KMS-11 (cell line): Measurements from ENCODE around the gene HNRNPH3.
"Not testable (repeated sequence)": the region's sequence is repeated elsewhere in the genome, so short reads cannot be mapped to it uniquely, and the experiment has no call there.

Experiments used
- H2AFZ ChIP-seq: fragments of 200-600 bp; sonication (generic); 2 replicates; pipeline ENCODE4 v1.6.1; 2016; ENCODE audit warnings: antibody characterized with exemption, mixed run types, low read depth
- H3K27ac ChIP-seq: fragments of 200-600 bp; sonication (generic); 2 replicates; pipeline ENCODE4 v1.6.1; 2016; ENCODE audit warnings: mild to moderate bottlenecking, mixed run types
- H3K27me3 ChIP-seq: fragments of 200-600 bp; sonication (generic); 2 replicates; pipeline ENCODE4 v1.6.1; 2017; ENCODE audit warnings: mild to moderate bottlenecking, low read depth, mixed run types, moderate library complexity; ENCODE audit not compliant: insufficient read depth
- H3K36me3 ChIP-seq: fragments of 200-600 bp; sonication (generic); 2 replicates; pipeline ENCODE4 v1.6.1; 2017; ENCODE audit warnings: mild to moderate bottlenecking, mixed run types; ENCODE audit not compliant: insufficient read depth
- H3K4me1 ChIP-seq: fragments of 200-600 bp; sonication (generic); 2 replicates; pipeline ENCODE4 v1.6.1; 2016; ENCODE audit warnings: mild to moderate bottlenecking, low read depth, mixed run types; ENCODE audit not compliant: poor library complexity, severe bottlenecking
- H3K4me2 ChIP-seq: fragments of 200-600 bp; sonication (generic); 2 replicates; pipeline ENCODE4 v1.7.0; 2016; ENCODE audit warnings: mild to moderate bottlenecking, mixed run types
- H3K4me3 ChIP-seq: fragments of 200-600 bp; sonication (generic); IDR thresholded peaks from 2 replicates; pipeline ENCODE4 v1.6.1; 2017; ENCODE audit warnings: low read depth, low read length, mixed read lengths; ENCODE audit not compliant: insufficient read depth
- H3K79me2 ChIP-seq: fragments of 200-600 bp; sonication (generic); 2 replicates; pipeline ENCODE4 v1.6.1; 2016; ENCODE audit warnings: low read depth, mixed run types; ENCODE audit not compliant: insufficient read depth
- H3K9ac ChIP-seq: fragments of 200-600 bp; sonication (generic); 2 replicates; pipeline ENCODE4 v1.6.1; 2016; ENCODE audit warnings: mild to moderate bottlenecking, mixed run types
- H4K20me1 ChIP-seq: fragments of 200-600 bp; sonication (generic); 2 replicates; pipeline ENCODE4 v1.6.1; 2016; ENCODE audit warnings: mild to moderate bottlenecking, mixed run types; ENCODE audit not compliant: insufficient read depth
- CTCF ChIP-seq: fragments of 200-600 bp; sonication (generic); conservative IDR thresholded peaks from 2 replicates; pipeline ENCODE4 v1.6.1; 2017; ENCODE audit warnings: low read depth, mild to moderate bottlenecking, antibody characterized with exemption, low read length, moderate library complexity, mixed read lengths

Gene HNRNPH3

GRCh38 chr10:68315582-68315981 is 16.3 kb upstream of the HNRNPH3 start:
- no peak overlapping the region for H3K4me3 ChIP-seq
- H3K9ac ChIP-seq: no peak overlapping the region
- H3K4me2 ChIP-seq: no peak overlapping the region
- no peaks in the 10 kb centered on the region for H3K27me3 ChIP-seq
- no peaks in the 10 kb centered on the region for H3K36me3 ChIP-seq
- no peak for TF ChIP-seq CTCF
- peaks cover 18% of the 10 kb centered on the region for H3K4me1 ChIP-seq
- no peak overlapping the region for H3K27ac ChIP-seq
- H2AFZ ChIP-seq: no peak overlapping the region
- no peaks in the 10 kb centered on the region for H3K79me2 ChIP-seq
- no peaks in the 10 kb centered on the region for H4K20me1 ChIP-seq

GRCh38 chr10:68318331-68319059 is 13.4 kb upstream of the HNRNPH3 start:
- no peaks in the 10 kb centered on the region for H3K36me3 ChIP-seq
- H2AFZ ChIP-seq: no peak overlapping the region
- H3K4me1 ChIP-seq: peaks cover 16% of the 10 kb centered on the region
- H3K4me2 ChIP-seq: no peak overlapping the region
- H3K27me3 ChIP-seq: no peaks in the 10 kb centered on the region
- no peak overlapping the region for H3K9ac ChIP-seq
- no peak overlapping the region for H3K27ac ChIP-seq
- TF ChIP-seq CTCF: no peak
- H4K20me1 ChIP-seq: no peaks in the 10 kb centered on the region
- no peak overlapping the region for H3K4me3 ChIP-seq
- H3K79me2 ChIP-seq: no peaks in the 10 kb centered on the region

- not testable (repeated sequence) for H2AFZ ChIP-seq, H3K27me3 ChIP-seq, H3K4me3 ChIP-seq, H3K4me1 ChIP-seq, H4K20me1 ChIP-seq, H3K9ac ChIP-seq, H3K27ac ChIP-seq, H3K79me2 ChIP-seq, H3K4me2 ChIP-seq, H3K36me3 ChIP-seq
Measured at GRCh38 chr10:68324396-68324795, 7.5 kb upstream of the HNRNPH3 start.

GRCh38 chr10:68327889-68328786 is 3.7 kb upstream of the HNRNPH3 start:
- H3K79me2 ChIP-seq: peaks cover 16% of the 10 kb centered on the region
- H3K27me3 ChIP-seq: no peaks in the 10 kb centered on the region
- H3K9ac ChIP-seq: no peak overlapping the region
- peaks cover 5% of the 10 kb centered on the region for H3K4me1 ChIP-seq
- no peak overlapping the region for H3K4me2 ChIP-seq
- H2AFZ ChIP-seq: no peak overlapping the region
- no peak for TF ChIP-seq CTCF
- H3K4me3 ChIP-seq: no peak overlapping the region
- peaks cover 3% of the 10 kb centered on the region; the same call in 1 of the 2 replicates for H4K20me1 ChIP-seq
- H3K36me3 ChIP-seq: no peaks in the 10 kb centered on the region
- no peak overlapping the region for H3K27ac ChIP-seq

- Histone ChIP-seq H3K27ac (no peak overlapping the region), H4K20me1 (peaks cover 17% of the 10 kb centered on the region), H3K79me2 (peaks cover 30% of the 10 kb centered on the region), H3K4me2 (no peak overlapping the region), H3K36me3 (no peaks in the 10 kb centered on the region), H3K4me3 (no peak overlapping the region), H2AFZ (no peak overlapping the region), H3K4me1 (peaks cover 9% of the 10 kb centered on the region), H3K27me3 (no peaks in the 10 kb centered on the region), H3K9ac (no peak overlapping the region)
- no peak for TF ChIP-seq CTCF
Measured at GRCh38 chr10:68329506-68329861, 2.4 kb upstream of the HNRNPH3 start.
